Measurements from ENCODE around the gene HCRT. TPM values are rescaled to one million over a fixed set of nuclear protein-coding genes. Genes with fewer than 3 reads are reported as not detected.

The HCRT gene
- polyA plus RNA-seq, 1 of the 3 experiments (the other 2 are of a cell fraction) = not detected

DNA sequence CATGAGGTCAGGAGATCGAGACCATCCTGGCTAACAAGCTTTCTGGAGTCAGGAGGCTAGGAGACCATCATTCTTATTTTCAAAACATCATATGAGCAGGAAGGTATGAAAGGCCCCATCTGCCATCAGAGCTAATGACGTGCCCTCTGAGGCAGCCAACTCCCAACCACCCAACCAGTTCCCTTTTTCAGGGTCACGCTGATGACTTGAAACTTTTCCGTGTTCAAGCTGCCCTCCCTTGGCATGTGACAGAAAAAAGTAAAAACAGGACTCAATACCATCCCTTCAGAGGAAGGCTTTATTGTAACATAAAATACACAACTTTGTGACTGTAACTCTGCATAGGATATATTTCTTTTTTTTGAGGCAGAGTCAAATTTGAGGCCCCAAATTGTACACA lies 13.6 kb upstream of the HCRT start:
- WGBS (ENCODE audit: low lambda C conversion rate) = 96% methylated on average over 4 of the region's 4 CpGs
- no peak overlapping the region for H3K9ac ChIP-seq
- ChIA-PET CTCF (interaction anchor here (1.5 to 3.8 kb wide), 3 partner anchors 18 to 207 kb away, joined by 4 to 19 read pairs (median 10); partner anchors contain the start of gene KCNH4), POLR2A (no interaction called here)
- peaks cover 0 to 14% of the 10 kb centered on the region in 2 experiments; a peak in 1 of 4 replicates for H3K4me1 ChIP-seq (ENCODE audit: control insufficient read depth in 1 of 2, insufficient read depth in 2 of 2, low read depth in 1 of 2, low read length in 1 of 2)
- no peak overlapping the region for H3K4me2 ChIP-seq
- TF ChIP-seq, protein P1, sequence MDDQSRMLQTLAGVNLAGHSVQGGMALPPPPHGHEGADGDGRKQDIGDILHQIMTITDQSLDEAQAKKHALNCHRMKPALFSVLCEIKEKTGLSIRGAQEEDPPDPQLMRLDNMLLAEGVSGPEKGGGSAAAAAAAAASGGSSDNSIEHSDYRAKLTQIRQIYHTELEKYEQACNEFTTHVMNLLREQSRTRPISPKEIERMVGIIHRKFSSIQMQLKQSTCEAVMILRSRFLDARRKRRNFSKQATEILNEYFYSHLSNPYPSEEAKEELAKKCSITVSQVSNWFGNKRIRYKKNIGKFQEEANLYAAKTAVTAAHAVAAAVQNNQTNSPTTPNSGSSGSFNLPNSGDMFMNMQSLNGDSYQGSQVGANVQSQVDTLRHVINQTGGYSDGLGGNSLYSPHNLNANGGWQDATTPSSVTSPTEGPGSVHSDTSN (IDR thresholded peaks at IDR 0.05) = no peak
- TF ChIP-seq, protein P2, sequence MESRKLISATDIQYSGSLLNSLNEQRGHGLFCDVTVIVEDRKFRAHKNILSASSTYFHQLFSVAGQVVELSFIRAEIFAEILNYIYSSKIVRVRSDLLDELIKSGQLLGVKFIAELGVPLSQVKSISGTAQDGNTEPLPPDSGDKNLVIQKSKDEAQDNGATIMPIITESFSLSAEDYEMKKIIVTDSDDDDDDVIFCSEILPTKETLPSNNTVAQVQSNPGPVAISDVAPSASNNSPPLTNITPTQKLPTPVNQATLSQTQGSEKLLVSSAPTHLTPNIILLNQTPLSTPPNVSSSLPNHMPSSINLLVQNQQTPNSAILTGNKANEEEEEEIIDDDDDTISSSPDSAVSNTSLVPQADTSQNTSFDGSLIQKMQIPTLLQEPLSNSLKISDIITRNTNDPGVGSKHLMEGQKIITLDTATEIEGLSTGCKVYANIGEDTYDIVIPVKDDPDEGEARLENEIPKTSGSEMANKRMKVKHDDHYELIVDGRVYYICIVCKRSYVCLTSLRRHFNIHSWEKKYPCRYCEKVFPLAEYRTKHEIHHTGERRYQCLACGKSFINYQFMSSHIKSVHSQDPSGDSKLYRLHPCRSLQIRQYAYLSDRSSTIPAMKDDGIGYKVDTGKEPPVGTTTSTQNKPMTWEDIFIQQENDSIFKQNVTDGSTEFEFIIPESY (IDR thresholded peaks at IDR 0.05; ENCODE audit: borderline replicate concordance, low read depth) = no peak
- TF ChIP-seq TAF1 (IDR thresholded peaks at IDR 0.05; ENCODE audit: borderline replicate concordance, low read depth, low read length) = no peak
- TF ChIP-seq JUND (IDR thresholded peaks at IDR 0.05) = no peak
- TF ChIP-seq RFX5 (IDR thresholded peaks at IDR 0.05; ENCODE audit: low read length) = no peak
- no peak for TF ChIP-seq EZH2phosphoT487 (IDR thresholded peaks at IDR 0.05; ENCODE audit: borderline replicate concordance, low read depth)
- H3F3A ChIP-seq (replicated peaks; ENCODE audit: insufficient read depth) = no peaks in the 10 kb centered on the region
- H3K4me3 ChIP-seq (ENCODE audit: low read depth in 2 of 2, low read length in 1 of 2) = no peak overlapping the region
- no peaks in the 10 kb centered on the region for H3K79me2 ChIP-seq (ENCODE audit: insufficient read depth)
- no peak overlapping the region for H2AFZ ChIP-seq (ENCODE audit: low read depth)
- no peak overlapping the region for H3K27ac ChIP-seq (ENCODE audit: low read depth in 2 of 2, low read length in 1 of 2)
- H4K20me1 ChIP-seq (ENCODE audit: insufficient read depth) = no peaks in the 10 kb centered on the region
- DNase-seq = no peak
- H3K9me3 ChIP-seq = no peaks in the 10 kb centered on the region
- H3K36me3 ChIP-seq (replicated peaks in 1 of 2; ENCODE audit: control insufficient read depth in 1 of 2, insufficient read depth in 2 of 2, low read length in 1 of 2) = peaks cover 0 to 7% of the 10 kb centered on the region in 2 experiments
- no peaks in the 10 kb centered on the region for H3K9me2 ChIP-seq
- no peaks in the 10 kb centered on the region for H3K27me3 ChIP-seq (ENCODE audit: insufficient read depth)

DNA sequence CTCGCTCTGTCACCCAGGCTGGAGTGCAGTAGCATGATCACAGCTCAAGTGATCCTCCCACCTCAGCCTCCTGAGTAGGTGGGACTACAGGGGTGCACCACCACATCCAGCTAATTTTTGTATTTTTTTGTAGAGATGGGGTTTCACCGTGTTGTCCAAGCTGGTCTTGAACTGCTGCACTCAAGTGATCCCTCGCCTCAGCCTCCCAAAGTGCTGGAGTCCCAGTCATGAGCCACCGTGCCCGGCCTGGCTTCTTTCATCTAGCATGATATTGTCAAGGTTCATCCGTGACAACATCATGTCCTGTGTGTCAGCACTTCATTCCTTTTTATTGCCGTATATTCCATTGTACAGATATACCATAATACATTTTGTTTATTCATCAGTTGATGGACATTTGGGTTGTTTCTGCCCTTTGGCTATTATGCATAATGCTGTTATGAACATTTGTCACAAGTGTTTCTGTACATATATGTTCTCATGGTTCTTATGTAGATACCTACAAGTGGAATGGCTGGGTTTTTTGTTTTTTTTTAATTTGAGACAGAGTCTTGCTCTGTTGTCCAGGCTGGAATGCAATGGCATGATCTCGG lies 12.4 kb upstream of the HCRT start:
- no peak for DNase-seq
- H3K79me2 ChIP-seq (ENCODE audit: insufficient read depth) = no peaks in the 10 kb centered on the region
- peaks cover 0 to 25% of the 10 kb centered on the region in 2 experiments; a peak in 1 of 4 replicates for H3K4me1 ChIP-seq (ENCODE audit: control insufficient read depth in 1 of 2, insufficient read depth in 2 of 2, low read depth in 1 of 2, low read length in 1 of 2)
- no peak overlapping the region for H3K9ac ChIP-seq
- TF ChIP-seq POLR2AphosphoS5 (IDR thresholded peaks at IDR 0.05; ENCODE audit: low read depth, low read length) = no peak
- no peaks in the 10 kb centered on the region for H3K27me3 ChIP-seq (ENCODE audit: insufficient read depth)
- H3F3A ChIP-seq (replicated peaks; ENCODE audit: insufficient read depth) = no peaks in the 10 kb centered on the region
- H3K9me3 ChIP-seq = no peaks in the 10 kb centered on the region
- H3K27ac ChIP-seq (ENCODE audit: low read depth in 2 of 2, low read length in 1 of 2) = no peak overlapping the region
- no peaks in the 10 kb centered on the region for H4K20me1 ChIP-seq (ENCODE audit: insufficient read depth)
- POLR2A ChIA-PET = no interaction called here
- H3K9me2 ChIP-seq = no peaks in the 10 kb centered on the region
- no peak overlapping the region for H3K4me3 ChIP-seq (ENCODE audit: low read depth in 2 of 2, low read length in 1 of 2)
- peaks cover 0 to 7% of the 10 kb centered on the region in 2 experiments for H3K36me3 ChIP-seq (replicated peaks in 1 of 2; ENCODE audit: control insufficient read depth in 1 of 2, insufficient read depth in 2 of 2, low read length in 1 of 2)
- CTCF ChIA-PET = no interaction called here
- H2AFZ ChIP-seq (ENCODE audit: low read depth) = no peak overlapping the region
- no peak overlapping the region for H3K4me2 ChIP-seq
- 96% methylated on average over 8 of the region's 8 CpGs for WGBS (ENCODE audit: low lambda C conversion rate)
